Neural cell (in vitro differentiated cells): ENCODE measurements around the gene SLC16A8. TPM values are rescaled to one million over a fixed set of nuclear protein-coding genes. Genes with fewer than 3 reads are reported as not detected.

ENCODE experiments used
- H2AFZ ChIP-seq: fragments of 200-600, 300-800 bp; sonication (generic), shearing (Covaris generic); 2 replicates; pipeline ENCODE4 v1.6.0; 2014; ENCODE audit warnings: low read depth, mild to moderate bottlenecking, antibody characterized with exemption, low read length, moderate library complexity
- H3F3A ChIP-seq: fragments of 200-600 bp; shearing (Covaris generic); 2 replicates; pipeline ENCODE4 v1.6.1; 2016; ENCODE audit warnings: mild to moderate bottlenecking, moderate library complexity, mixed read lengths, antibody characterized with exemption, low read length; ENCODE audit not compliant: insufficient read depth, poor library complexity, severe bottlenecking
- H3K27ac ChIP-seq: fragments of 200-600, 300-800 bp; sonication (generic), shearing (Covaris generic); 2 replicates; pipeline ENCODE4 v1.5.1; 2014; ENCODE audit warnings: mild to moderate bottlenecking, low read length, moderate library complexity
- H3K27me3 ChIP-seq: fragments of 300-800, 200-600 bp; sonication (generic), shearing (Covaris generic); 2 replicates; pipeline ENCODE4 v1.6.0; 2014; ENCODE audit warnings: mild to moderate bottlenecking, low read depth, low read length, moderate library complexity; ENCODE audit not compliant: insufficient read depth
- H3K36me3 ChIP-seq: fragments of 300-800, 200-600 bp; sonication (generic), shearing (Covaris generic); 2 replicates; pipeline ENCODE4 v1.5.1; 2014; ENCODE audit warnings: mild to moderate bottlenecking, antibody characterized with exemption, low read length, moderate library complexity; ENCODE audit not compliant: insufficient read depth
- H3K4me2 ChIP-seq: fragments of 300-800, 200-600 bp; sonication (generic), shearing (Covaris generic); 2 replicates; pipeline ENCODE4 v1.6.0; 2014; ENCODE audit warnings: mild to moderate bottlenecking, low read length
- H3K4me3 ChIP-seq: fragments of 300-800, 200-600 bp; sonication (generic), shearing (Covaris generic); 2 replicates; pipeline ENCODE4 v1.5.1; 2014; ENCODE audit warnings: mild to moderate bottlenecking, low read length, moderate library complexity
- H3K79me2 ChIP-seq: fragments of 200-600 bp; shearing (Covaris generic); replicated peaks from 2 replicates; pipeline ENCODE4 v1.6.0; 2014; ENCODE audit warnings: mild to moderate bottlenecking, low read length, moderate library complexity; ENCODE audit not compliant: insufficient read depth
- H3K9ac ChIP-seq: fragments of 300-800, 200-600 bp; sonication (generic), shearing (Covaris generic); 2 replicates; pipeline ENCODE4 v1.6.1; 2016; ENCODE audit warnings: mild to moderate bottlenecking, low read length, mixed read lengths
- H3K9me2 ChIP-seq: fragments of 200-600 bp; shearing (Covaris generic); 2 replicates; pipeline ENCODE4 v1.6.1; 2016; ENCODE audit warnings: mild to moderate bottlenecking, low read length, mixed read lengths; ENCODE audit not compliant: insufficient read depth
- H3K9me3 ChIP-seq: fragments of 200-600, 300-800 bp; sonication (generic), shearing (Covaris generic); 2 replicates; pipeline ENCODE4 v1.6.1; 2016; ENCODE audit warnings: mild to moderate bottlenecking, mixed run types, low read length, moderate library complexity, mixed read lengths
- H4K20me1 ChIP-seq: fragments of 200-600 bp; shearing (Covaris generic); 2 replicates; pipeline ENCODE4 v1.6.1; 2016; ENCODE audit warnings: mild to moderate bottlenecking, mixed run types; ENCODE audit not compliant: insufficient read depth
- CTCF ChIP-seq: fragments of 450-650 bp; IDR thresholded peaks from 2 replicates; pipeline ENCODE4 v1.5.1; 2014; ENCODE audit warnings: antibody characterized with exemption, mild to moderate bottlenecking, moderate library complexity; ENCODE audit not compliant: poor library complexity, severe bottlenecking
- EP300 ChIP-seq: fragments of 450-650 bp; conservative IDR thresholded peaks from 2 replicates; pipeline ENCODE4 v1.6.1; 2014; ENCODE audit warnings: antibody characterized with exemption, mild to moderate bottlenecking, moderate library complexity; ENCODE audit not compliant: poor library complexity, severe bottlenecking
- EZH2 ChIP-seq: fragments of 200-600, 300-800 bp; shearing (Covaris generic), sonication (generic); IDR thresholded peaks from 2 replicates; pipeline ENCODE4 v1.6.1; 2014; ENCODE audit warnings: antibody characterized with exemption, low read length, borderline replicate concordance, mild to moderate bottlenecking; ENCODE audit not compliant: insufficient read depth, poor library complexity, severe bottlenecking
- MXI1 ChIP-seq: fragments of 450-650 bp; conservative IDR thresholded peaks from 2 replicates; pipeline ENCODE4 v1.6.1; 2014; ENCODE audit warnings: antibody characterized with exemption, mild to moderate bottlenecking; ENCODE audit not compliant: poor library complexity, severe bottlenecking
- POLR2AphosphoS5 ChIP-seq: IDR thresholded peaks from 2 replicates; pipeline ENCODE4 v1.6.1; 2012
- RAD21 ChIP-seq: fragments of 450-650 bp; conservative IDR thresholded peaks from 2 replicates; pipeline ENCODE4 v1.6.1; 2014; ENCODE audit warnings: antibody characterized with exemption, mild to moderate bottlenecking, moderate library complexity
- REST ChIP-seq: IDR thresholded peaks from 2 replicates; pipeline ENCODE4 v1.6.1; 2012; ENCODE audit warnings: borderline replicate concordance
- SMC3 ChIP-seq: fragments of 450-650 bp; conservative IDR thresholded peaks from 2 replicates; pipeline ENCODE4 v1.6.1; 2014; ENCODE audit warnings: antibody characterized with exemption, mild to moderate bottlenecking, moderate library complexity; ENCODE audit not compliant: poor library complexity
- TAF1 ChIP-seq: IDR thresholded peaks from 2 replicates; pipeline ENCODE4 v1.6.1; 2012; ENCODE audit warnings: low read depth
- polyA plus RNA-seq: library from polyadenylated mRNA; depleted of rRNA; stranded (reverse); fragments of >200 nt; gene quantifications from 2 replicates; pipeline ENCODE4 v1.2.3, GENCODE V29; 2014

SLC16A8 gene
- polyA plus RNA-seq, 1 donor from 2014 or later, result not detected

- Histone ChIP-seq H3K79me2 (no peaks in the 10 kb centered on the region), H2AFZ (no peak overlapping the region), H3K27ac (no peak overlapping the region), H3K4me3 (no peak overlapping the region), H3K27me3 (no peaks in the 10 kb centered on the region), H3K4me2 (no peak overlapping the region), H3K36me3 (no peaks in the 10 kb centered on the region), H3K9me3 (no peaks in the 10 kb centered on the region), H3K9ac (no peak overlapping the region), H3F3A (no peaks in the 10 kb centered on the region), H3K9me2 (no peaks in the 10 kb centered on the region), H4K20me1 (no peaks in the 10 kb centered on the region)
- TF ChIP-seq EZH2, result no peak
- no peak for TF ChIP-seq CTCF
- no peak for TF ChIP-seq MXI1
- TF ChIP-seq REST, result no peak
- no peak for TF ChIP-seq RAD21
- no peak for TF ChIP-seq EP300
- TF ChIP-seq POLR2AphosphoS5, result no peak
- no peak for TF ChIP-seq SMC3
- TF ChIP-seq TAF1, result no peak
These were observed 10.5 kb downstream of the SLC16A8 start for GRCh38 chr22:38073150-38074130.

GRCh38 chr22:38072322-38073149, 11.4 kb downstream of the SLC16A8 start:
- H3K79me2 ChIP-seq, result no peaks in the 10 kb centered on the region
- H3K9me2 ChIP-seq, result no peaks in the 10 kb centered on the region
- H3K27me3 ChIP-seq, result no peaks in the 10 kb centered on the region
- H3K4me2 ChIP-seq, result no peak overlapping the region
- no peak for TF ChIP-seq MXI1
- H3K36me3 ChIP-seq, result no peaks in the 10 kb centered on the region
- H2AFZ ChIP-seq, result no peak overlapping the region
- H3K4me3 ChIP-seq, result no peak overlapping the region
- H3F3A ChIP-seq, result no peaks in the 10 kb centered on the region
- no peaks in the 10 kb centered on the region for H3K9me3 ChIP-seq
- H3K27ac ChIP-seq, result no peak overlapping the region
- H3K9ac ChIP-seq, result no peak overlapping the region
- H4K20me1 ChIP-seq, result no peaks in the 10 kb centered on the region
